Coronary artery (tissue), 2 donors: ENCODE data around the gene OPCML.

ENCODE experiments used
- DNase-seq: peaks from one replicate; pipeline ENCODE4 v3.0.0-alpha.2; 2017; ENCODE audit warnings: low spot score
- H3K27ac ChIP-seq, 2 donors: fragments of 200-600 bp; sonication (generic); one replicate each; pipeline ENCODE4 v1.5.1; 2016 to 2019
- H3K4me3 ChIP-seq: fragments of 200-600 bp; sonication (generic); 2 replicates; pipeline ENCODE4 v1.5.1; 2016; ENCODE audit warnings: mild to moderate bottlenecking, moderate library complexity
- CTCF ChIP-seq: fragments of 200-600 bp; sonication (generic); IDR thresholded peaks from one replicate; pipeline ENCODE4 v1.5.1; 2019; ENCODE audit warnings: antibody characterized with exemption

Gene OPCML

GRCh38 chr11:132728026-132728425 lies 804.3 kb downstream of the OPCML start:
- TF ChIP-seq CTCF: no peak
- no peak overlapping the region for H3K4me3 ChIP-seq
- no peak for DNase-seq
- H3K27ac ChIP-seq: no peak overlapping the region

GRCh38 chr11:132721526-132721925 lies 810.8 kb downstream of the OPCML start:
- Histone ChIP-seq H3K27ac (no peak overlapping the region), H3K4me3 (no peak overlapping the region)
- no peak for DNase-seq
- no peak for TF ChIP-seq CTCF

- Histone ChIP-seq H3K27ac (no peak overlapping the region), H3K4me3 (no peak overlapping the region)
- no peak for DNase-seq
- TF ChIP-seq CTCF: no peak
These were observed 812.6 kb downstream of the OPCML start for GRCh38 chr11:132719684-132720083.

- Histone ChIP-seq H3K4me3 (no peak overlapping the region), H3K27ac (no peak overlapping the region)
- no peak for TF ChIP-seq CTCF
- DNase-seq: no peak
These were observed 813.3 kb downstream of the OPCML start for GRCh38 chr11:132718711-132719671.

GRCh38 chr11:132717824-132718223 lies 814.5 kb downstream of the OPCML start:
- no peak for DNase-seq
- H3K4me3 ChIP-seq: no peak overlapping the region
- no peak overlapping the region for H3K27ac ChIP-seq
- TF ChIP-seq CTCF: no peak

GRCh38 chr11:132716037-132716436 lies 816.3 kb downstream of the OPCML start:
- H3K4me3 ChIP-seq: no peak overlapping the region
- H3K27ac ChIP-seq: no peak overlapping the region
- no peak for DNase-seq
- TF ChIP-seq CTCF: no peak

GRCh38 chr11:132714859-132715440 lies 817.4 kb downstream of the OPCML start:
- no peak for TF ChIP-seq CTCF
- no peak for DNase-seq
- Histone ChIP-seq H3K4me3 (no peak overlapping the region), H3K27ac (no peak overlapping the region)
